Panc1 (cell line): ENCODE data around the gene CIAPIN1. TPM values are rescaled to one million over a fixed set of nuclear protein-coding genes. Genes with fewer than 3 reads are reported as not detected.

ENCODE experiments used
- ATAC-seq: fragments of 200-7000 bp; cut with Tn5 transposase; 2 replicates; pipeline ENCODE4 v1.9.1; 2020; ENCODE audit warnings: mild to moderate bottlenecking, moderate library complexity
- BruUV-seq: library from RNA; stranded (reverse); fragments of 400-500 nt; replicated peaks from 2 replicates; lab custom pipeline; 2021; lab: Mats Ljungman, UMichigan
- CTCF ChIA-PET: fragments of 300-600 bp; sonication (Branson Sonifier 250); formaldehyde crosslinking; loops from one replicate; lab custom pipeline; 2022; ENCODE audit warnings: antibody characterized with exemption; lab: Charles Lee
- POLR2A ChIA-PET: fragments of 300-600 bp; sonication (Branson Sonifier 250); formaldehyde crosslinking; loops from one replicate; lab custom pipeline; 2022; ENCODE audit warnings: antibody characterized with exemption; lab: Charles Lee
- DNase-seq: peaks from one replicate; pipeline ENCODE4 v3.0.0-alpha.2; 2010; ENCODE audit warnings: low read depth, low spot score
- H3K27ac ChIP-seq: 2 replicates; pipeline ENCODE4 v1.5.1; 2011; ENCODE audit warnings: mild to moderate bottlenecking, low read length, inconsistent platforms
- H3K27me3 ChIP-seq: fragments of 200-500 bp; sonication (Bioruptor generic); 2 replicates; pipeline ENCODE4 v1.6.0; 2014; ENCODE audit warnings: low read length, inconsistent platforms; ENCODE audit not compliant: control insufficient read depth, insufficient read depth
- H3K36me3 ChIP-seq: fragments of 200-500 bp; sonication (Bioruptor generic); 2 replicates; pipeline ENCODE4 v1.5.1; 2014; ENCODE audit warnings: inconsistent platforms, mild to moderate bottlenecking, low read length, moderate library complexity; ENCODE audit not compliant: control insufficient read depth, insufficient read depth
- H3K4me1 ChIP-seq: 2 replicates; pipeline ENCODE4 v1.5.1; 2011; ENCODE audit warnings: inconsistent platforms, mild to moderate bottlenecking, low read length, moderate library complexity; ENCODE audit not compliant: control insufficient read depth, insufficient read depth
- H3K4me3 ChIP-seq, 2 experiments: 2 replicates each; pipeline ENCODE4 v1.5.1; 2011 to 2012; ENCODE audit warnings: low read depth in 2 of 2, low read length in 2 of 2, mild to moderate bottlenecking in 2 of 2, inconsistent platforms in 1 of 2, moderate library complexity in 1 of 2
- H3K9me3 ChIP-seq: fragments of 200-500 bp; sonication (Bioruptor generic); 2 replicates; pipeline ENCODE4 v1.5.1; 2014; ENCODE audit warnings: low read depth, mild to moderate bottlenecking, inconsistent platforms, low read length, moderate library complexity; ENCODE audit not compliant: control insufficient read depth, insufficient read depth
- POLR2AphosphoS5 ChIP-seq: IDR thresholded peaks from 2 replicates; pipeline ENCODE4 v1.6.1; 2012; ENCODE audit warnings: mild to moderate bottlenecking, low read depth, low read length, moderate library complexity
- SIN3A ChIP-seq: IDR thresholded peaks from 2 replicates; pipeline ENCODE4 v1.6.1; 2012; ENCODE audit warnings: low read depth, mild to moderate bottlenecking, low read length, moderate library complexity, borderline replicate concordance; ENCODE audit not compliant: insufficient read depth
- TCF7L2 ChIP-seq: IDR thresholded peaks from 2 replicates; pipeline ENCODE4 v1.6.1; 2011; ENCODE audit warnings: mild to moderate bottlenecking, low read depth, low read length, inconsistent platforms
- in situ Hi-C: cut with HindIII; loops from 2 replicates; pipeline ENCODE4 v1.10.0; 2016; ENCODE audit warnings: low sequenced_read_pairs, low pct_unique_long_range_greater_than_20kb
- intact Hi-C: fragments of 100-400 bp; cut with micrococcal nuclease; formaldehyde crosslinking; loops from one replicate; pipeline ENCODE4 v1.10.0; 2022; ENCODE audit not compliant: unreplicated experiment
- total RNA-seq: library from RNA; stranded (reverse); gene quantifications from one replicate; pipeline ENCODE4 v1.2.1, GENCODE V29; 2021; ENCODE audit not compliant: unreplicated experiment
- TF ChIP-seq, protein P1 (sequence below), 2 experiments: IDR thresholded peaks; 2 replicates each; pipeline ENCODE4 v1.6.1; 2011 to 2012; ENCODE audit warnings: low read depth in 2 of 2, control low read depth in 1 of 2, low read length in 1 of 2, mild to moderate bottlenecking in 1 of 2, moderate library complexity in 1 of 2; ENCODE audit not compliant: insufficient read depth in 1 of 2
- TF ChIP-seq, protein P2 (sequence below): fragments of 450-650 bp; IDR thresholded peaks from 2 replicates; pipeline ENCODE4 v1.5.1; 2017; ENCODE audit warnings: mild to moderate bottlenecking

Gene CIAPIN1
- total RNA-seq, 1 experiment from 2014 or later = 64.0 TPM

DNA sequence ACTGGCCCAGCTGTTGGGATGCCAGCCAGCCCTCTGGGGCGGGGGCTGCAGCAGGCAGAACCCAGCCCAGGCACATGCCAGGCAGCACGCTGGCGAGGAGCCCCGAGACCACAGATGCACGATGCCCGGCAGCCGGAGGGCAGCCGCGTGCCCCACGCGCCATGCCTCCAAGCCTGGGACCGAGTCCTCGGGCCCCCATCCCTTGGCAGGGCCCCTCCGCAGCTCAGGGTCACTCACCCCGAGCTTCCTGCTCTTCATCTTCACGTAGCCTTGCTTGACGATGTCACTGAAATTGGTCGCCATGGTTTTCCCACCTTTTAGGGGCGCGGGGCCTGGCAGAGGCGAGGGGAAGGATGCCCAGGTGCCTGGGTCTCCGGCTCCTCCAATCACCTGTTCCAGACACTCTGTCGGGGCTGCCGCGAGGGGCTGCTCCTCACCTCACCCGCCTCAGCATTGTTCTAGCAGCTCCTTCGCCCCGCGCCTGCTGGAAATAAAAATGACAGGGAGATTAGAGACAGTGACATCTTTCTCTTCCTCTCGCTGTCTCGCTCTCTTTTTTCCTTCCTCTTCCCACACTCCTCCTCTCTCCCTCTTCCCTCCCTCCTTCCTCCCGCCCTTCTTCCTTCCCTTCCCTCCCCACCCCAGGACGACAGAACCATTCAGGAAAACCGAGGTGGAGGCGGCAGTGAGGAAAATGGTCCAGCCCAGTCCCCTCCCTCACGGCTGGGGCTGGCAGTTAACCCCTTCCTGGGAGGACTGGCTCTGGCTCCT is 32.2 kb upstream of the CIAPIN1 start:
- Histone ChIP-seq H3K9me3 (no peaks in the 10 kb centered on the region), H3K27me3 (no peaks in the 10 kb centered on the region), H3K36me3 (no peaks in the 10 kb centered on the region), H3K27ac (no peak overlapping the region), H3K4me3 (peak overlapping the region in 1 of 2 experiments; percentile 20; a peak in 2 of 4 replicates), H3K4me1 (no peaks in the 10 kb centered on the region; the same call in 1 of the 2 replicates)
- peak; percentile 60 for ATAC-seq
- POLR2A ChIA-PET = no interaction called here
- no peak for DNase-seq
- TF ChIP-seq, protein P1, sequence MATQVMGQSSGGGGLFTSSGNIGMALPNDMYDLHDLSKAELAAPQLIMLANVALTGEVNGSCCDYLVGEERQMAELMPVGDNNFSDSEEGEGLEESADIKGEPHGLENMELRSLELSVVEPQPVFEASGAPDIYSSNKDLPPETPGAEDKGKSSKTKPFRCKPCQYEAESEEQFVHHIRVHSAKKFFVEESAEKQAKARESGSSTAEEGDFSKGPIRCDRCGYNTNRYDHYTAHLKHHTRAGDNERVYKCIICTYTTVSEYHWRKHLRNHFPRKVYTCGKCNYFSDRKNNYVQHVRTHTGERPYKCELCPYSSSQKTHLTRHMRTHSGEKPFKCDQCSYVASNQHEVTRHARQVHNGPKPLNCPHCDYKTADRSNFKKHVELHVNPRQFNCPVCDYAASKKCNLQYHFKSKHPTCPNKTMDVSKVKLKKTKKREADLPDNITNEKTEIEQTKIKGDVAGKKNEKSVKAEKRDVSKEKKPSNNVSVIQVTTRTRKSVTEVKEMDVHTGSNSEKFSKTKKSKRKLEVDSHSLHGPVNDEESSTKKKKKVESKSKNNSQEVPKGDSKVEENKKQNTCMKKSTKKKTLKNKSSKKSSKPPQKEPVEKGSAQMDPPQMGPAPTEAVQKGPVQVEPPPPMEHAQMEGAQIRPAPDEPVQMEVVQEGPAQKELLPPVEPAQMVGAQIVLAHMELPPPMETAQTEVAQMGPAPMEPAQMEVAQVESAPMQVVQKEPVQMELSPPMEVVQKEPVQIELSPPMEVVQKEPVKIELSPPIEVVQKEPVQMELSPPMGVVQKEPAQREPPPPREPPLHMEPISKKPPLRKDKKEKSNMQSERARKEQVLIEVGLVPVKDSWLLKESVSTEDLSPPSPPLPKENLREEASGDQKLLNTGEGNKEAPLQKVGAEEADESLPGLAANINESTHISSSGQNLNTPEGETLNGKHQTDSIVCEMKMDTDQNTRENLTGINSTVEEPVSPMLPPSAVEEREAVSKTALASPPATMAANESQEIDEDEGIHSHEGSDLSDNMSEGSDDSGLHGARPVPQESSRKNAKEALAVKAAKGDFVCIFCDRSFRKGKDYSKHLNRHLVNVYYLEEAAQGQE (IDR thresholded peaks at IDR 0.05; ENCODE audit: insufficient read depth in 1 of 2, low read depth in 2 of 2, low read length in 1 of 2) = no peak
- no peak for TF ChIP-seq TCF7L2
- TF ChIP-seq, protein P2, sequence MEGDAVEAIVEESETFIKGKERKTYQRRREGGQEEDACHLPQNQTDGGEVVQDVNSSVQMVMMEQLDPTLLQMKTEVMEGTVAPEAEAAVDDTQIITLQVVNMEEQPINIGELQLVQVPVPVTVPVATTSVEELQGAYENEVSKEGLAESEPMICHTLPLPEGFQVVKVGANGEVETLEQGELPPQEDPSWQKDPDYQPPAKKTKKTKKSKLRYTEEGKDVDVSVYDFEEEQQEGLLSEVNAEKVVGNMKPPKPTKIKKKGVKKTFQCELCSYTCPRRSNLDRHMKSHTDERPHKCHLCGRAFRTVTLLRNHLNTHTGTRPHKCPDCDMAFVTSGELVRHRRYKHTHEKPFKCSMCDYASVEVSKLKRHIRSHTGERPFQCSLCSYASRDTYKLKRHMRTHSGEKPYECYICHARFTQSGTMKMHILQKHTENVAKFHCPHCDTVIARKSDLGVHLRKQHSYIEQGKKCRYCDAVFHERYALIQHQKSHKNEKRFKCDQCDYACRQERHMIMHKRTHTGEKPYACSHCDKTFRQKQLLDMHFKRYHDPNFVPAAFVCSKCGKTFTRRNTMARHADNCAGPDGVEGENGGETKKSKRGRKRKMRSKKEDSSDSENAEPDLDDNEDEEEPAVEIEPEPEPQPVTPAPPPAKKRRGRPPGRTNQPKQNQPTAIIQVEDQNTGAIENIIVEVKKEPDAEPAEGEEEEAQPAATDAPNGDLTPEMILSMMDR = no peak
- no peak for TF ChIP-seq SIN3A
- no peak for TF ChIP-seq POLR2AphosphoS5
- CTCF ChIA-PET = no interaction called here
- BruUV-seq = no TSS peak
- intact Hi-C loops = no loop called here
- in situ Hi-C loops = no loop called here

- H3K27me3 ChIP-seq = no peaks in the 10 kb centered on the region
- in situ Hi-C loops (no loop called here), intact Hi-C loops (no loop called here)
- ChIA-PET POLR2A (no interaction called here), CTCF (interaction anchor here (0.8 kb wide), 1 partner anchor 9 kb away, joined by 5 read pairs; no protein-coding TSS in a partner anchor)
- no peaks in the 10 kb centered on the region for H3K9me3 ChIP-seq
- BruUV-seq = no TSS peak
- no peak overlapping the region for H3K27ac ChIP-seq
- TF ChIP-seq TCF7L2 (no peak), SIN3A (no peak), POLR2AphosphoS5 (no peak)
- TF ChIP-seq, protein P2 = no peak
- TF ChIP-seq, protein P1 (IDR thresholded peaks at IDR 0.05; ENCODE audit: insufficient read depth in 1 of 2, low read depth in 2 of 2, low read length in 1 of 2) = no peak
- no peak overlapping the region; a peak in 1 of 4 replicates for H3K4me3 ChIP-seq
- no peaks in the 10 kb centered on the region for H3K36me3 ChIP-seq
- DNase-seq (no peak), ATAC-seq (no peak)
- H3K4me1 ChIP-seq = no peaks in the 10 kb centered on the region; the same call in 1 of the 2 replicates
These were observed 31.4 kb upstream of the CIAPIN1 start for GRCh38 chr16:57478396-57479204.
